HG03108 (cell line): ENCODE data around the gene HPSE.

ENCODE experiments used
- ATAC-seq: cut with Tn5 transposase; IDR thresholded peaks from one replicate; pipeline ENCODE4 v1.9.1; 2021; ENCODE audit warnings: moderate library complexity; ENCODE audit not compliant: unreplicated experiment

HPSE gene

GRCh38 chr4:83250687-83251446, 83.8 kb downstream of the HPSE start:
- ATAC-seq = no peak

GRCh38 chr4:83248486-83248885, 86.2 kb downstream of the HPSE start:
- ATAC-seq = no peak

- ATAC-seq = no peak
These were observed 87.0 kb downstream of the HPSE start for GRCh38 chr4:83247415-83248357.
